ENCODE results near the gene SFMBT1. TPM values are rescaled to one million over a fixed set of nuclear protein-coding genes. Genes with fewer than 3 reads are reported as not detected.

SFMBT1 gene
- total and polyA plus RNA-seq, 2 of the 4 experiments (the other 2 are of a cell fraction): 1.0 to 1.8 TPM

GRCh38 chr3:53081318-53081717 is 35.4 kb upstream of the SFMBT1 start:
- H3K9ac ChIP-seq (ENCODE audit: low read depth, low read length): no peak overlapping the region
- whole genome bisulfite sequencing, 2 experiments (ENCODE audit: extremely low coverage in 2 of 2, insufficient read length in 1 of 2): no CpG with 5 or more reads among the region's 5 CpGs
- POLR2A ChIA-PET (ENCODE audit: unreplicated experiment): no interaction called here
- in situ Hi-C loops (cut with MboI; ENCODE audit: low sequenced_read_pairs): no loop called here
- no peak overlapping the region for H2BK20ac ChIP-seq (ENCODE audit: low read depth, low read length)
- H3K4me2 ChIP-seq (ENCODE audit: low read depth, low read length): no peak overlapping the region
- no peaks in the 10 kb centered on the region; the same call in 1 of the 2 replicates for H4K20me1 ChIP-seq (ENCODE audit: insufficient read depth, low read length)
- no peak overlapping the region for H3K23ac ChIP-seq (ENCODE audit: low read depth, low read length)
- H2BK120ac ChIP-seq (ENCODE audit: low read depth, low read length): no peak overlapping the region
- BruUV-seq (replicated peaks): no TSS peak
- H3K9me3 ChIP-seq (ENCODE audit: control insufficient read depth, insufficient read depth, low read length): no peaks in the 10 kb centered on the region
- ATAC-seq (ENCODE audit: low read depth): no peak
- H3K4ac ChIP-seq (ENCODE audit: low read depth, low read length): no peak overlapping the region
- H4K91ac ChIP-seq (ENCODE audit: insufficient read depth, low read depth, low read length): no peak overlapping the region
- H3K14ac ChIP-seq (replicated peaks; ENCODE audit: low read depth, low read length): no peak overlapping the region
- no peak overlapping the region for H2AK9ac ChIP-seq (replicated peaks; ENCODE audit: low read depth, low read length, poor library complexity)
- intact Hi-C loops (cut with micrococcal nuclease): no loop called here
- peaks cover 9% of the 10 kb centered on the region; the same call in 1 of the 2 replicates for H3K4me1 ChIP-seq (ENCODE audit: control insufficient read depth, insufficient read depth, low read length)
- TF ChIP-seq MXI1 (IDR thresholded peaks at IDR 0.05; ENCODE audit: borderline replicate concordance, low read depth, low read length) (no peak), BHLHE40 (IDR thresholded peaks at IDR 0.05; ENCODE audit: low read depth, low read length) (no peak), POLR2A (IDR thresholded peaks at IDR 0.05; ENCODE audit: low read depth, low read length) (no peak), ELK1 (IDR thresholded peaks at IDR 0.05; ENCODE audit: borderline replicate concordance, low read depth, low read length) (no peak), RFX5 (IDR thresholded peaks at IDR 0.05; ENCODE audit: low read depth, low read length) (no peak), SMC3 (IDR thresholded peaks at IDR 0.05; ENCODE audit: low read depth, low read length) (no peak), CHD1 (IDR thresholded peaks at IDR 0.05; ENCODE audit: low read depth, low read length) (no peak), NFE2L2 (IDR thresholded peaks at IDR 0.05; ENCODE audit: low read depth, low read length) (no peak), USF2 (IDR thresholded peaks at IDR 0.05; ENCODE audit: low read depth, low read length) (no peak), CTCF (conservative IDR thresholded peaks at IDR 0.05; ENCODE audit: low read depth, low read length) (no peak), MAFK (IDR thresholded peaks at IDR 0.05; ENCODE audit: low read depth, low read length) (no peak), MAZ (IDR thresholded peaks at IDR 0.05; ENCODE audit: borderline replicate concordance, low read depth, low read length) (no peak), RAD21 (IDR thresholded peaks at IDR 0.05; ENCODE audit: low read length) (no peak)
- no peak overlapping the region for H2AFZ ChIP-seq (replicated peaks; ENCODE audit: low read length, poor library complexity)
- H2BK5ac ChIP-seq (ENCODE audit: low read depth, low read length, poor library complexity, severe bottlenecking): no peak overlapping the region
- CTCF ChIA-PET: no interaction called here
- no peak overlapping the region for H3K56ac ChIP-seq (ENCODE audit: extremely low read depth, insufficient read depth, low read length)
- H4K5ac ChIP-seq (ENCODE audit: low read depth, low read length): no peak overlapping the region
- H3K27ac ChIP-seq (ENCODE audit: insufficient read depth, low read length): no peak overlapping the region
- no peak overlapping the region for H2AK5ac ChIP-seq (ENCODE audit: low read depth, low read length)
- H4K8ac ChIP-seq (ENCODE audit: low read depth in 2 of 2, low read length in 2 of 2): no peak overlapping the region
- H3K4me3 ChIP-seq (ENCODE audit: insufficient read depth, low read depth, low read length): no peak overlapping the region
- 0 out of 2 replicates have a peak, but pooled peaks cover 3% of the 10 kb centered on the region for H3K9me1 ChIP-seq (ENCODE audit: insufficient read depth, low read length)
- no peaks in the 10 kb centered on the region for H3K36me3 ChIP-seq (ENCODE audit: control insufficient read depth, insufficient read depth, low read length)
- H3K27me3 ChIP-seq (ENCODE audit: control insufficient read depth, insufficient read depth, low read length): no peaks in the 10 kb centered on the region
- no peaks in the 10 kb centered on the region for H3K79me1 ChIP-seq (ENCODE audit: low read depth in 1 of 2, low read length in 2 of 2)
- dilution Hi-C loops (cut with HindIII; ENCODE audit: low sequenced_read_pairs, unreplicated experiment): no loop called here
- DNase-seq: no peak
- H2BK15ac ChIP-seq (ENCODE audit: low read depth, low read length): no peak overlapping the region
- no peak overlapping the region for H3K18ac ChIP-seq (ENCODE audit: low read depth, low read length)

All from IMR-90 (cell line).